HEK293T (cell line): ENCODE data around the gene SLC39A12.

Source experiments
- CTCF ChIA-PET: fragments of 350-600 bp; formaldehyde crosslinking; extraction: SDS; loops from one replicate; lab custom pipeline; 2021; ENCODE audit warnings: antibody characterized with exemption, inconsistent platforms; lab: Yijun Ruan, JAX
- POLR2A ChIA-PET: fragments of 350-600 bp; formaldehyde crosslinking; extraction: SDS; loops from one replicate; lab custom pipeline; 2020; ENCODE audit warnings: antibody characterized with exemption, inconsistent platforms; lab: Yijun Ruan, JAX
- DNase-seq: peaks from one replicate; pipeline ENCODE4 v3.0.0; 2012; ENCODE audit warnings: mixed read lengths; ENCODE audit errors: extremely low spot score
- ARNT ChIP-seq: fragments of 450-650 bp; IDR thresholded peaks from 2 replicates; pipeline ENCODE4 v1.6.1; 2017; ENCODE audit warnings: mild to moderate bottlenecking
- BHLHE40 ChIP-seq: fragments of 450-650 bp; IDR thresholded peaks from 2 replicates; pipeline ENCODE4 v1.6.1; 2016; ENCODE audit warnings: mild to moderate bottlenecking, moderate library complexity, borderline replicate concordance
- CTBP1 ChIP-seq: fragments of 450-650 bp; IDR thresholded peaks from 2 replicates; pipeline ENCODE4 v1.6.1; 2016; ENCODE audit warnings: borderline replicate concordance
- ELF4 ChIP-seq: fragments of 450-650 bp; IDR thresholded peaks from 2 replicates; pipeline ENCODE4 v1.6.1; 2017; ENCODE audit warnings: antibody characterized with exemption
- FOXA1 ChIP-seq: fragments of 450-650 bp; IDR thresholded peaks from 2 replicates; pipeline ENCODE4 v1.6.1; 2016; ENCODE audit warnings: mild to moderate bottlenecking
- FOXK2 ChIP-seq: fragments of 450-650 bp; IDR thresholded peaks from 2 replicates; pipeline ENCODE4 v1.6.1; 2016; ENCODE audit warnings: mild to moderate bottlenecking
- HDGF ChIP-seq: fragments of 450-650 bp; IDR thresholded peaks from 2 replicates; pipeline ENCODE4 v1.6.1; 2017; ENCODE audit warnings: antibody characterized with exemption, borderline replicate concordance
- L3MBTL2 ChIP-seq: fragments of 450-650 bp; conservative IDR thresholded peaks from 2 replicates; pipeline ENCODE4 v1.6.1; 2016; ENCODE audit warnings: mild to moderate bottlenecking
- LEF1 ChIP-seq: fragments of 450-650 bp; IDR thresholded peaks from 2 replicates; pipeline ENCODE4 v1.6.1; 2017; ENCODE audit warnings: mild to moderate bottlenecking, borderline replicate concordance
- SP1 ChIP-seq: fragments of 450-650 bp; IDR thresholded peaks from 2 replicates; pipeline ENCODE4 v1.6.1; 2017
- TARDBP ChIP-seq: fragments of 450-650 bp; IDR thresholded peaks from 2 replicates; pipeline ENCODE4 v1.6.1; 2016
- ZNF384 ChIP-seq: fragments of 450-650 bp; IDR thresholded peaks from 2 replicates; pipeline ENCODE4 v1.6.1; 2016
- TF ChIP-seq, protein P1 (sequence below): fragments of 450-650 bp; IDR thresholded peaks from 2 replicates; pipeline ENCODE4 v1.6.1; 2016

SLC39A12 gene

DNA sequence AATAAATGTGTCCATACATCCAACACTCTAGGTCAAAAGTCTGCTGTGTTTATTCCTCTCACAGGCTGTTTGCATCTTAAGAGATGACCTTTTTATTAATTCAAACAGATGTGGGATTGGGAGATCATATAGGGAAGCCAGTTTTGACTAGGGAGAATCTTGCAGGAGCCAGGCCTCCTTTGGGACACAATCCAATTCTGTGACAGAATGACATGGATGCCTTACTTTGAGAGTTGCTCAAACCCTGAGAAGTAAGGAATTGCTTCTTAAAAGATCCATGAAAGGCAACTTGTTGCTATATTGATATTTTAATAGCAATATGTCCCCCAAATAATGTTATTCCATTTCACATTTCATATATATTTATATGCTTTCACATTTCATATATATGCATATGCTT is 135.0 kb downstream of the SLC39A12 start:
- ChIA-PET POLR2A (no interaction called here), CTCF (no interaction called here)
- no peak for DNase-seq
- TF ChIP-seq, protein P1, sequence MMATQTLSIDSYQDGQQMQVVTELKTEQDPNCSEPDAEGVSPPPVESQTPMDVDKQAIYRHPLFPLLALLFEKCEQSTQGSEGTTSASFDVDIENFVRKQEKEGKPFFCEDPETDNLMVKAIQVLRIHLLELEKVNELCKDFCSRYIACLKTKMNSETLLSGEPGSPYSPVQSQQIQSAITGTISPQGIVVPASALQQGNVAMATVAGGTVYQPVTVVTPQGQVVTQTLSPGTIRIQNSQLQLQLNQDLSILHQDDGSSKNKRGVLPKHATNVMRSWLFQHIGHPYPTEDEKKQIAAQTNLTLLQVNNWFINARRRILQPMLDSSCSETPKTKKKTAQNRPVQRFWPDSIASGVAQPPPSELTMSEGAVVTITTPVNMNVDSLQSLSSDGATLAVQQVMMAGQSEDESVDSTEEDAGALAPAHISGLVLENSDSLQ, result no peak
- TF ChIP-seq SP1 (no peak), CTBP1 (no peak), HDGF (no peak)

DNA sequence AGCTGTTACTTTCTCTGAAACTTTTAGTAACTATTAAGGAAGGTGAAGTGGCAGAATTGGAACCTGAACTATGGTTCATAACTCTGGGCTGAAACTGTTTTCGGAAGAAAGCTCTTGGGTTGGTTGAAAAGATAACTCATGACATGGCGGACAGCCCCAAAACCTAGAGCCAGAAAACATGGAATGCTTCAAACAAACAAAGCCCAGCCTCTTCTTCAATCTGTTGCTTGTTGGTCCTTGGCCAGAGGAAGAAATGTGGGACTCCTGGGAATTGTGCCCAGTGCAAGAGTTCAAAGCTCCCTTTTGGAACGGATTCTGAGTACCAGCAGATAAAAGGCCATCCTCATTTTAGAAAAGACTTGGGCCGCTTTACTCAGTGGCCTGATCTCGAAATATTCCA is 135.6 kb downstream of the SLC39A12 start:
- POLR2A ChIA-PET, result no interaction called here
- TF ChIP-seq, protein P1, result no peak
- TF ChIP-seq L3MBTL2, result no peak
- no peak for TF ChIP-seq FOXA1
- no peak for TF ChIP-seq BHLHE40
- TF ChIP-seq ARNT, result no peak
- no peak for TF ChIP-seq CTBP1
- no peak for TF ChIP-seq HDGF
- no peak for TF ChIP-seq ZNF384
- no peak for TF ChIP-seq TARDBP
- TF ChIP-seq FOXK2, result no peak
- TF ChIP-seq LEF1, result no peak
- TF ChIP-seq ELF4, result no peak
- no peak for TF ChIP-seq SP1
- CTCF ChIA-PET, result no interaction called here
- DNase-seq, result no peak
